ENCODE data around the gene BCKDHA.

DNA sequence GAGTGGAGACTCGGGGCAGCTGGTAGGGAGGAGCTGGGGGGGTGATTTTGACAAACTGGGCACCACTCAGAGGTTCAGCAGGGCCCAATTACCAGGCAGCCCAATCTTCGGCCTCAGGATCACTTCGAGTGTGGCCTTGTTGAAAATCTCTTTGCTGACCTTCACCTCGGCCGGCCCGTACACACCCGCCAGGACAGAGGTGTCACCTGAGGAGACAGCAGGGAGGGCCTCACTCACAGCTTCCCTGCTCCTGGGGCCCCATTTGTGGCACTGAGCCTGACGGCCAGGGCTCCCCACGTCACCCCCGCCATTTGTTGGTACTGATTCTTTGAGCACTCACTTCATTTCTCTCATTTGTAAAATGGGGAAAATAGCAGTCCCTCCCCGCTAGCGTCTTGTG lies 4.8 kb upstream of the BCKDHA start:
- TF ChIP-seq EZH2phosphoT487 (IDR thresholded peaks at IDR 0.05; ENCODE audit: insufficient read depth, low read depth) = no peak
- TF ChIP-seq EZH2 (IDR thresholded peaks at IDR 0.05; ENCODE audit: insufficient read depth, poor library complexity, severe bottlenecking) = no peak
